GM12878 (cell line): Measurements from ENCODE around the gene TMC4. TPM values are rescaled to one million over a fixed set of nuclear protein-coding genes. Genes with fewer than 3 reads are reported as not detected.
"Not testable (repeated sequence)": the region's sequence is repeated elsewhere in the genome, so short reads cannot be mapped to it uniquely, and the experiment has no call there.

Source experiments
- ATAC-seq: fragments of 200-7000 bp; cut with Tn5 transposase; 3 replicates; pipeline ENCODE4 v1.9.1; 2020; ENCODE audit warnings: mild to moderate bottlenecking, moderate library complexity
- BruUV-seq: library from RNA; stranded (reverse); fragments of 400-500 nt; replicated peaks from 2 replicates; lab custom pipeline; 2021; lab: Mats Ljungman, UMichigan
- CTCF ChIA-PET: fragments of 300-600 bp; sonication (Branson Sonifier 250); formaldehyde crosslinking; extraction: SDS; loops from one replicate; lab custom pipeline; 2021; ENCODE audit warnings: inconsistent platforms; lab: Yijun Ruan, JAX
- POLR2A ChIA-PET: fragments of 350-600 bp; formaldehyde crosslinking; extraction: SDS; loops from one replicate; lab custom pipeline; 2021; ENCODE audit warnings: inconsistent platforms; lab: Charles Lee
- RAD21 ChIA-PET: fragments of 300-600 bp; sonication (Branson Sonifier 250); formaldehyde crosslinking; loops from one replicate; lab custom pipeline; 2023; ENCODE audit warnings: antibody characterized with exemption; ENCODE audit not compliant: unreplicated experiment; lab: Charles Lee
- SMC1A ChIA-PET: fragments of 300-600 bp; sonication (Branson Sonifier 250); formaldehyde crosslinking; loops from one replicate; lab custom pipeline; 2023; ENCODE audit not compliant: unreplicated experiment, uncharacterized antibody; lab: Charles Lee
- DNase-seq: peaks from one replicate; pipeline ENCODE4 v3.0.0-alpha.2; 2011; ENCODE audit warnings: low read depth, low spot score
- FAIRE-seq: peaks from 3 replicates; lab custom pipeline; 2011; peaks lifted over from hg19 to GRCh38; lab: Jason Lieb, UNC
- H2AFZ ChIP-seq: 2 replicates; pipeline ENCODE4 v1.6.0; 2011; ENCODE audit warnings: low read depth, low read length, control low read depth; ENCODE audit not compliant: control insufficient read depth
- H3K27ac ChIP-seq: 2 replicates; pipeline ENCODE4 v1.5.1; 2011; ENCODE audit warnings: control low read depth; ENCODE audit not compliant: control insufficient read depth, insufficient read depth
- H3K27me3 ChIP-seq, 2 experiments: replicated peaks in 1 of 2; 2 replicates each; pipeline versions ENCODE4 v1.6.0 to v1.6.1; 2011; ENCODE audit warnings: low read length in 1 of 2; ENCODE audit not compliant: control insufficient read depth in 2 of 2, insufficient read depth in 2 of 2
- H3K36me3 ChIP-seq, 2 experiments: 2 replicates each; pipeline ENCODE4 v1.5.1; 2011; ENCODE audit warnings: low read length in 1 of 2; ENCODE audit not compliant: control insufficient read depth in 2 of 2, insufficient read depth in 2 of 2
- H3K4me1 ChIP-seq: 2 replicates; pipeline ENCODE4 v1.6.1; 2011; ENCODE audit warnings: mild to moderate bottlenecking, low read length, moderate library complexity, mixed read lengths; ENCODE audit not compliant: control insufficient read depth, insufficient read depth
- H3K4me2 ChIP-seq: 2 replicates; pipeline ENCODE4 v1.6.0; 2011; ENCODE audit warnings: control low read depth; ENCODE audit not compliant: control insufficient read depth, insufficient read depth
- H3K4me3 ChIP-seq: fragments of 200-600 bp; sonication (generic); 2 replicates; pipeline ENCODE4 v1.5.1; 2016
- H3K79me2 ChIP-seq: 2 replicates; pipeline ENCODE4 v1.6.0; 2011; ENCODE audit warnings: low read length; ENCODE audit not compliant: control insufficient read depth, insufficient read depth
- H3K9ac ChIP-seq: 2 replicates; pipeline ENCODE4 v1.8.0; 2011; ENCODE audit warnings: low read length, control low read depth, mixed read lengths; ENCODE audit not compliant: control insufficient read depth, insufficient read depth
- H3K9me3 ChIP-seq: replicated peaks from 3 replicates; pipeline ENCODE4 v1.5.1; 2011; ENCODE audit warnings: mild to moderate bottlenecking, low read length; ENCODE audit not compliant: control insufficient read depth, insufficient read depth
- H4K20me1 ChIP-seq: 2 replicates; pipeline ENCODE4 v1.6.0; 2011; ENCODE audit not compliant: control insufficient read depth, insufficient read depth
- CHD1 ChIP-seq: IDR thresholded peaks from 2 replicates; pipeline ENCODE4 v1.6.1; 2012; ENCODE audit warnings: low read depth, low read length, improper control_type of control experiment
- HCFC1 ChIP-seq: fragments of 150-350 bp; IDR thresholded peaks from 2 replicates; pipeline ENCODE4 v1.6.1; 2014; ENCODE audit warnings: low read length
- IKZF2 ChIP-seq, 2 experiments: fragments of 450-650 bp; IDR thresholded peaks; 2 replicates each; pipeline ENCODE4 v1.6.1; 2017; ENCODE audit warnings: mild to moderate bottlenecking in 2 of 2, moderate library complexity in 2 of 2
- JUNB ChIP-seq: IDR thresholded peaks from 2 replicates; pipeline ENCODE4 v1.6.1; 2016; ENCODE audit warnings: antibody characterized with exemption, mild to moderate bottlenecking
- KLF5 ChIP-seq: fragments of 450-650 bp; IDR thresholded peaks from 2 replicates; pipeline ENCODE4 v1.6.1; 2014; ENCODE audit warnings: mild to moderate bottlenecking; ENCODE audit not compliant: partially characterized antibody
- PAX5 ChIP-seq: IDR thresholded peaks from 2 replicates; pipeline ENCODE4 v1.6.1; 2011; ENCODE audit warnings: low read depth, low read length, borderline replicate concordance
- POLR2A ChIP-seq: IDR thresholded peaks from 2 replicates; pipeline ENCODE4 v1.6.1; 2011; ENCODE audit warnings: low read depth, mild to moderate bottlenecking, low read length
- RAD21 ChIP-seq: IDR thresholded peaks from 2 replicates; pipeline ENCODE4 v1.6.1; 2011; ENCODE audit warnings: mild to moderate bottlenecking, low read depth, low read length, moderate library complexity; ENCODE audit not compliant: insufficient read depth
- RBBP5 ChIP-seq: fragments of 200-600 bp; sonication (generic); conservative IDR thresholded peaks from 2 replicates; pipeline ENCODE4 v1.6.1; 2016
- RFX5 ChIP-seq: IDR thresholded peaks from 2 replicates; pipeline ENCODE4 v1.6.1; 2011; ENCODE audit warnings: low read depth, low read length, improper control_type of control experiment
- TCF12 ChIP-seq: IDR thresholded peaks from 2 replicates; pipeline ENCODE4 v1.6.1; 2011; ENCODE audit warnings: low read depth, mild to moderate bottlenecking, low read length
- WGBS: methylation state at CpG from one replicate; pipeline ENCODE4 v1.1.6; 2016; ENCODE audit warnings: low lambda C conversion rate; ENCODE audit not compliant: insufficient replicate concordance, insufficient coverage; ENCODE audit errors: missing lambda C conversion rate; 5-methylcytosine and 5-hydroxymethylcytosine counted together
- in situ Hi-C: fragments of 300-500 bp; cut with MboI; formaldehyde crosslinking; loops from 9 replicates; pipeline ENCODE4 v1.14.3; 2018; ENCODE audit warnings: mixed read lengths
- intact Hi-C: fragments of 100-400 bp; cut with micrococcal nuclease; formaldehyde crosslinking; loops from one replicate; pipeline ENCODE4 v1.14.2; 2022; ENCODE audit not compliant: unreplicated experiment
- polyA plus RNA-seq, 11 experiments: library from polyadenylated mRNA; depleted of rRNA in 4 of 11; unstranded in 6 of 11; stranded (reverse) in 5 of 11; fragments of >200 nt; fragmentation: Nextera tagmentation in 4 of 11; fragmentation: Illumina TruSeq in 1 of 11; extraction: Ambion mirVana in 4 of 11; extraction: Trizol in 1 of 11; gene quantifications; 1 replicate in 1 of 11; 2 replicates in 10 of 11; pipeline versions ENCODE4 v1.2.1 to v1.2.3, GENCODE V29; 2011 to 2016; ENCODE audit warnings: inconsistent platforms in 2 of 11, missing spikeins in 2 of 11, low read depth in 1 of 11
- total RNA-seq, 4 experiments: library from RNA; depleted of rRNA in 3 of 4; stranded (reverse); fragments of >200 nt in 3 of 4; fragmentation: Illumina TruSeq in 1 of 4; extraction: Trizol in 1 of 4; gene quantifications; 2 replicates each; pipeline versions ENCODE4 v1.2.1 to v1.2.3, GENCODE V29; 2013 to 2021
- TF ChIP-seq, protein P1 (sequence below), 3 experiments: IDR thresholded peaks in 2 of 3; conservative IDR thresholded peaks in 1 of 3; 2 replicates each; pipeline ENCODE4 v1.5.1; 2011; ENCODE audit warnings: low read depth in 3 of 3, low read length in 3 of 3, mild to moderate bottlenecking in 3 of 3, control low read depth in 2 of 3, moderate library complexity in 2 of 3, inconsistent platforms in 1 of 3, mixed read lengths in 1 of 3; ENCODE audit not compliant: control insufficient read depth in 2 of 3, insufficient read depth in 1 of 3; ENCODE audit errors: extremely low read depth in 1 of 3
- TF ChIP-seq, protein P2 (sequence below): fragments of 450-650 bp; IDR thresholded peaks from 2 replicates; pipeline ENCODE4 v1.6.1; 2017; ENCODE audit warnings: mild to moderate bottlenecking
- TF ChIP-seq, protein P3 (sequence below): IDR thresholded peaks from 2 replicates; pipeline ENCODE4 v1.6.1; 2011; ENCODE audit warnings: low read depth, low read length, improper control_type of control experiment, borderline replicate concordance

Gene TMC4
- total and polyA plus RNA-seq, 10 of the 15 experiments (the other 5 are each of a cell fraction or from before 2014, with no cell fraction given) = 0.33 to 0.83 (median 0.74) TPM; not detected in 7

DNA sequence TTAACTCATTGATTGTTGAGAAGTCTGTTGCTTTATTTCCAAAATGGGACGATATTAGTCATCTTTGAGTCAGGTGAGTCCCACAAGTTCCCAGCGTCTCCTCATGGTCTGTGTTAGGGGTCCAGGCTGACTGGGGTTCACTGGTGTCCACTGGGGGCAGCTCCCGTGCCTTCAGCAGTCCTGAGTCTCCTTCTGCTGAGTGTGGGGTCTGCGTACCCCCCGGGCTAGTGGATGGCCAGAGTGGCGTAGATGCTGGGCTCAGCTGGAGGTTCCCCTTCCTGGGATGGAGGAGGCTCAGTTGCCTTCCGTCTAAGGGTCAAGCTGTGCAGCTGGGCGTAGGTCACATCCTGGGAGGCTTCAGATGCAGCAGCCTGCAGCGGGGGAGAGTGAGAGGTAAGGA, 43.9 kb upstream of the TMC4 start:
- no peak overlapping the region for H3K27ac ChIP-seq
- DNase-seq = no peak
- 66% methylated on average over 8 of the region's 9 CpGs for WGBS
- RAD21 ChIA-PET = no interaction called here
- SMC1A ChIA-PET = no interaction called here
- no peak overlapping the region for H2AFZ ChIP-seq
- FAIRE-seq = no peak
- H3K4me1 ChIP-seq = no peaks in the 10 kb centered on the region
- H4K20me1 ChIP-seq = no peaks in the 10 kb centered on the region
- ATAC-seq = no peak
- no peaks in the 10 kb centered on the region for H3K27me3 ChIP-seq
- H3K36me3 ChIP-seq = no peaks in the 10 kb centered on the region
- in situ Hi-C loops = no loop called here
- H3K4me3 ChIP-seq = no peak overlapping the region
- no peak for TF ChIP-seq PAX5
- no peak for TF ChIP-seq CHD1
- no peak for TF ChIP-seq KLF5
- TF ChIP-seq TCF12 = no peak
- TF ChIP-seq, protein P1, sequence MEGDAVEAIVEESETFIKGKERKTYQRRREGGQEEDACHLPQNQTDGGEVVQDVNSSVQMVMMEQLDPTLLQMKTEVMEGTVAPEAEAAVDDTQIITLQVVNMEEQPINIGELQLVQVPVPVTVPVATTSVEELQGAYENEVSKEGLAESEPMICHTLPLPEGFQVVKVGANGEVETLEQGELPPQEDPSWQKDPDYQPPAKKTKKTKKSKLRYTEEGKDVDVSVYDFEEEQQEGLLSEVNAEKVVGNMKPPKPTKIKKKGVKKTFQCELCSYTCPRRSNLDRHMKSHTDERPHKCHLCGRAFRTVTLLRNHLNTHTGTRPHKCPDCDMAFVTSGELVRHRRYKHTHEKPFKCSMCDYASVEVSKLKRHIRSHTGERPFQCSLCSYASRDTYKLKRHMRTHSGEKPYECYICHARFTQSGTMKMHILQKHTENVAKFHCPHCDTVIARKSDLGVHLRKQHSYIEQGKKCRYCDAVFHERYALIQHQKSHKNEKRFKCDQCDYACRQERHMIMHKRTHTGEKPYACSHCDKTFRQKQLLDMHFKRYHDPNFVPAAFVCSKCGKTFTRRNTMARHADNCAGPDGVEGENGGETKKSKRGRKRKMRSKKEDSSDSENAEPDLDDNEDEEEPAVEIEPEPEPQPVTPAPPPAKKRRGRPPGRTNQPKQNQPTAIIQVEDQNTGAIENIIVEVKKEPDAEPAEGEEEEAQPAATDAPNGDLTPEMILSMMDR (IDR thresholded peaks at IDR 0.05 in 2 of 3, conservative IDR thresholded peaks at IDR 0.05 in 1 of 3; ENCODE audit: control insufficient read depth in 2 of 3, extremely low read depth in 1 of 3, insufficient read depth in 1 of 3, low read depth in 3 of 3, low read length in 3 of 3) = no peak
- TF ChIP-seq POLR2A = no peak
- no peak for TF ChIP-seq RFX5
- no peak for TF ChIP-seq HCFC1
- TF ChIP-seq, protein P2, sequence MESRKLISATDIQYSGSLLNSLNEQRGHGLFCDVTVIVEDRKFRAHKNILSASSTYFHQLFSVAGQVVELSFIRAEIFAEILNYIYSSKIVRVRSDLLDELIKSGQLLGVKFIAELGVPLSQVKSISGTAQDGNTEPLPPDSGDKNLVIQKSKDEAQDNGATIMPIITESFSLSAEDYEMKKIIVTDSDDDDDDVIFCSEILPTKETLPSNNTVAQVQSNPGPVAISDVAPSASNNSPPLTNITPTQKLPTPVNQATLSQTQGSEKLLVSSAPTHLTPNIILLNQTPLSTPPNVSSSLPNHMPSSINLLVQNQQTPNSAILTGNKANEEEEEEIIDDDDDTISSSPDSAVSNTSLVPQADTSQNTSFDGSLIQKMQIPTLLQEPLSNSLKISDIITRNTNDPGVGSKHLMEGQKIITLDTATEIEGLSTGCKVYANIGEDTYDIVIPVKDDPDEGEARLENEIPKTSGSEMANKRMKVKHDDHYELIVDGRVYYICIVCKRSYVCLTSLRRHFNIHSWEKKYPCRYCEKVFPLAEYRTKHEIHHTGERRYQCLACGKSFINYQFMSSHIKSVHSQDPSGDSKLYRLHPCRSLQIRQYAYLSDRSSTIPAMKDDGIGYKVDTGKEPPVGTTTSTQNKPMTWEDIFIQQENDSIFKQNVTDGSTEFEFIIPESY = no peak
- TF ChIP-seq JUNB = no peak
- no peak for TF ChIP-seq RBBP5
- TF ChIP-seq, protein P3, sequence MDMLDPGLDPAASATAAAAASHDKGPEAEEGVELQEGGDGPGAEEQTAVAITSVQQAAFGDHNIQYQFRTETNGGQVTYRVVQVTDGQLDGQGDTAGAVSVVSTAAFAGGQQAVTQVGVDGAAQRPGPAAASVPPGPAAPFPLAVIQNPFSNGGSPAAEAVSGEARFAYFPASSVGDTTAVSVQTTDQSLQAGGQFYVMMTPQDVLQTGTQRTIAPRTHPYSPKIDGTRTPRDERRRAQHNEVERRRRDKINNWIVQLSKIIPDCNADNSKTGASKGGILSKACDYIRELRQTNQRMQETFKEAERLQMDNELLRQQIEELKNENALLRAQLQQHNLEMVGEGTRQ = no peak
- no peak for TF ChIP-seq IKZF2 (IDR thresholded peaks at IDR 0.05)
- no peak for TF ChIP-seq RAD21
- H3K79me2 ChIP-seq = no peaks in the 10 kb centered on the region
- CTCF ChIA-PET = no interaction called here
- no peaks in the 10 kb centered on the region for H3K9me3 ChIP-seq
- intact Hi-C loops = no loop called here
- POLR2A ChIA-PET = no interaction called here
- BruUV-seq = no TSS peak
- no peak overlapping the region for H3K9ac ChIP-seq
- H3K4me2 ChIP-seq = no peak overlapping the region

DNA sequence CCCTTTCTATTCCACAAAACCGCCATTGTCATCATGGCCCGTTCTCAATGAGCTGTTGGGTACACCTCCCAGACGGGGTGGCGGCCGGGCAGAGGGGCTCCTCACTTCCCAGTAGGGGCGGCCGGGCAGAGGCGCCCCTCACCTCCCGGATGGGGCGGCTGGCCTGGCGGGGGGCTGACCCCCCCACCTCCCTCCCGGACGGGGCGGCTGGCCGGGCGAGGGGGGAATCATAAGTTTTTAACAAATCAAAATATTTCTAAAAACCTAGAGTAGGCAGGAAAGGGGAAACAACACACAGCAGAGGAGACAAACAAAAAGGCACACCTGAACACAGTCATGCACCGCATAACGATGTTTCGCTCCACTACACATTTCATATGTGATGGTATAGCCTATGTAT, 41.8 kb upstream of the TMC4 start:
- H3K9ac ChIP-seq, H2AFZ ChIP-seq, H4K20me1 ChIP-seq, H3K9me3 ChIP-seq, FAIRE-seq, RAD21 ChIA-PET, H3K4me3 ChIP-seq, H3K27me3 ChIP-seq, SMC1A ChIA-PET, POLR2A ChIA-PET, ATAC-seq, H3K79me2 ChIP-seq, in situ Hi-C loops, CTCF ChIA-PET, intact Hi-C loops, H3K4me2 ChIP-seq, H3K27ac ChIP-seq, H3K36me3 ChIP-seq, BruUV-seq, DNase-seq: not testable (repeated sequence)
- 97% methylated on average over 11 of the region's 19 CpGs for WGBS
- H3K4me1 ChIP-seq = peaks cover 14% of the 10 kb centered on the region
